Keratinocyte (primary cell): Measurements from ENCODE around the gene MTERF4. TPM values are rescaled to one million over a fixed set of nuclear protein-coding genes. Genes with fewer than 3 reads are reported as not detected.

Experiments
- DNase-seq: peaks from one replicate; pipeline ENCODE4 v3.0.0-alpha.2; 2011; ENCODE audit warnings: low read depth, missing footprints, low spot score
- FAIRE-seq: peaks from 2 replicates; lab custom pipeline; 2011; peaks lifted over from hg19 to GRCh38; lab: Jason Lieb, UNC
- H2AFZ ChIP-seq: 2 replicates; pipeline ENCODE4 v1.6.0; 2012; ENCODE audit warnings: low read length, control low read depth, inconsistent platforms; ENCODE audit not compliant: control insufficient read depth
- H3K27ac ChIP-seq: 2 replicates; pipeline ENCODE4 v1.5.1; 2011; ENCODE audit warnings: low read length; ENCODE audit not compliant: control insufficient read depth, insufficient read depth
- H3K27me3 ChIP-seq: 3 replicates; pipeline ENCODE4 v1.6.0; 2011; ENCODE audit warnings: low read length; ENCODE audit not compliant: control insufficient read depth, insufficient read depth; ENCODE audit errors: extremely low read depth
- H3K36me3 ChIP-seq, 2 experiments: 2 replicates in 1 of 2; 3 replicates in 1 of 2; pipeline ENCODE4 v1.5.1; 2011; ENCODE audit warnings: low read length in 2 of 2, mild to moderate bottlenecking in 1 of 2; ENCODE audit not compliant: control insufficient read depth in 2 of 2, insufficient read depth in 2 of 2; ENCODE audit errors: extremely low read depth in 1 of 2
- H3K4me1 ChIP-seq: 3 replicates; pipeline ENCODE4 v1.5.1; 2011; ENCODE audit warnings: low read length; ENCODE audit not compliant: control insufficient read depth, insufficient read depth; ENCODE audit errors: extremely low read depth
- H3K4me2 ChIP-seq: 3 replicates; pipeline ENCODE4 v1.6.0; 2011; ENCODE audit warnings: low read depth, low read length; ENCODE audit not compliant: control insufficient read depth, insufficient read depth; ENCODE audit errors: extremely low read depth
- H3K4me3 ChIP-seq, 3 experiments: fragments of 200-600 bp in 1 of 3; sonication (generic) in 1 of 3; 2 replicates in 2 of 3; 3 replicates in 1 of 3; pipeline ENCODE4 v1.5.1; 2011 to 2016; ENCODE audit warnings: low read length in 3 of 3, mild to moderate bottlenecking in 3 of 3, control low read depth in 2 of 3, inconsistent platforms in 1 of 3, low read depth in 1 of 3, mixed read lengths in 1 of 3, mixed run types in 1 of 3, moderate library complexity in 1 of 3; ENCODE audit not compliant: control insufficient read depth in 2 of 3, insufficient read depth in 2 of 3; ENCODE audit errors: extremely low read depth in 1 of 3
- H3K79me2 ChIP-seq: 2 replicates; pipeline ENCODE4 v1.6.0; 2012; ENCODE audit warnings: low read length; ENCODE audit not compliant: control insufficient read depth, insufficient read depth
- H3K9ac ChIP-seq: 3 replicates; pipeline ENCODE4 v1.6.0; 2011; ENCODE audit warnings: low read length; ENCODE audit not compliant: control insufficient read depth, insufficient read depth; ENCODE audit errors: extremely low read depth
- H3K9me1 ChIP-seq: 3 replicates; pipeline ENCODE4 v1.6.0; 2011; ENCODE audit warnings: low read length; ENCODE audit not compliant: control insufficient read depth, insufficient read depth; ENCODE audit errors: extremely low read depth
- H3K9me3 ChIP-seq: 2 replicates; pipeline ENCODE4 v1.5.1; 2012; ENCODE audit warnings: low read depth, low read length; ENCODE audit not compliant: control insufficient read depth
- H4K20me1 ChIP-seq: 3 replicates; pipeline ENCODE4 v1.6.0; 2011; ENCODE audit warnings: low read length; ENCODE audit not compliant: control insufficient read depth, insufficient read depth; ENCODE audit errors: extremely low read depth
- CTCF ChIP-seq, 3 experiments: IDR thresholded peaks in 1 of 3; conservative IDR thresholded peaks in 1 of 3; optimal IDR thresholded peaks in 1 of 3; 2 replicates in 2 of 3; 3 replicates in 1 of 3; pipeline versions ENCODE3 to v1.5.1; 2011; ENCODE audit warnings: low read length in 3 of 3, mild to moderate bottlenecking in 3 of 3, moderate library complexity in 2 of 3, control low read depth in 1 of 3, inconsistent platforms in 1 of 3; ENCODE audit not compliant: insufficient read depth in 2 of 3; ENCODE audit errors: extremely low read depth in 1 of 3
- EZH2 ChIP-seq: IDR thresholded peaks from one replicate; pipeline ENCODE4 v1.6.1; 2012; ENCODE audit warnings: inconsistent platforms, mild to moderate bottlenecking, low read length, moderate library complexity
- dilution Hi-C: fragments of 300-500 bp; cut with MboI; formaldehyde crosslinking; loops from one replicate; pipeline ENCODE4 v1.7.0; 2020; ENCODE audit warnings: low sequenced_read_pairs; ENCODE audit not compliant: extremely low pct_ligation_motif_present
- polyA plus RNA-seq, 5 experiments: library from polyadenylated mRNA; depleted of rRNA in 3 of 5; stranded (reverse) in 3 of 5; stranded (forward) in 1 of 5; unstranded in 1 of 5; fragments of >200 nt; gene quantifications; 1 replicate in 1 of 5; 2 replicates in 3 of 5; 3 replicates in 1 of 5; pipeline versions ENCODE4 v1.2.1 to v1.2.3, GENCODE V29; 2011 to 2012; ENCODE audit warnings: missing spikeins in 2 of 5, low read depth in 1 of 5, low replicate concordance in 1 of 5

Gene MTERF4
- polyA plus RNA-seq, 1 donor (not counting 4 experiments of a cell fraction or from before 2014, with no cell fraction given): 28.5 TPM

GRCh38 chr2:241121008-241121407, 18.9 kb upstream of the MTERF4 start:
- DNase-seq (no peak), FAIRE-seq (peak; percentile 29)
- Histone ChIP-seq H4K20me1 (no peaks in the 10 kb centered on the region), H3K27ac (no peak overlapping the region), H3K36me3 (peaks cover 0 to 4% of the 10 kb centered on the region in 2 experiments), H3K27me3 (no peaks in the 10 kb centered on the region), H2AFZ (no peak overlapping the region), H3K79me2 (no peaks in the 10 kb centered on the region), H3K4me3 (no peak overlapping the region), H3K9ac (no peak overlapping the region), H3K9me1 (no peaks in the 10 kb centered on the region), H3K9me3 (no peaks in the 10 kb centered on the region), H3K4me2 (no peak overlapping the region), H3K4me1 (peaks cover 8% of the 10 kb centered on the region)
- dilution Hi-C loops: no loop called here
- TF ChIP-seq CTCF (optimal IDR thresholded peaks at IDR 0.05 in 1 of 3, IDR thresholded peaks at IDR 0.05 in 1 of 3, conservative IDR thresholded peaks at IDR 0.05 in 1 of 3; ENCODE audit: extremely low read depth in 1 of 3, insufficient read depth in 2 of 3, low read length in 3 of 3): no peak
- no peak for TF ChIP-seq EZH2

- FAIRE-seq: no peak
- no peaks in the 10 kb centered on the region for H3K27me3 ChIP-seq
- no peaks in the 10 kb centered on the region for H3K9me3 ChIP-seq
- H3K27ac ChIP-seq: no peak overlapping the region
- no peak for DNase-seq
- H3K4me1 ChIP-seq: peaks cover 8% of the 10 kb centered on the region
- no peak overlapping the region for H3K4me3 ChIP-seq
- no peak overlapping the region for H3K4me2 ChIP-seq
- H3K79me2 ChIP-seq: no peaks in the 10 kb centered on the region
- no peak overlapping the region for H2AFZ ChIP-seq
- no peaks in the 10 kb centered on the region for H3K9me1 ChIP-seq
- dilution Hi-C loops: no loop called here
- TF ChIP-seq CTCF (optimal IDR thresholded peaks at IDR 0.05 in 1 of 3, IDR thresholded peaks at IDR 0.05 in 1 of 3, conservative IDR thresholded peaks at IDR 0.05 in 1 of 3; ENCODE audit: extremely low read depth in 1 of 3, insufficient read depth in 2 of 3, low read length in 3 of 3) (no peak), EZH2 (no peak)
- peaks cover 0 to 4% of the 10 kb centered on the region in 2 experiments for H3K36me3 ChIP-seq
- H3K9ac ChIP-seq: no peak overlapping the region
- H4K20me1 ChIP-seq: no peaks in the 10 kb centered on the region
These were observed 18.4 kb upstream of the MTERF4 start for GRCh38 chr2:241120440-241120839.
